Measurements from ENCODE around the gene STK11. TPM values are rescaled to one million over a fixed set of nuclear protein-coding genes. Genes with fewer than 3 reads are reported as not detected.

Gene STK11
- total and polyA plus RNA-seq, 2 of the 4 experiments (the other 2 are of a cell fraction) = 39.3 to 42.8 TPM

DNA sequence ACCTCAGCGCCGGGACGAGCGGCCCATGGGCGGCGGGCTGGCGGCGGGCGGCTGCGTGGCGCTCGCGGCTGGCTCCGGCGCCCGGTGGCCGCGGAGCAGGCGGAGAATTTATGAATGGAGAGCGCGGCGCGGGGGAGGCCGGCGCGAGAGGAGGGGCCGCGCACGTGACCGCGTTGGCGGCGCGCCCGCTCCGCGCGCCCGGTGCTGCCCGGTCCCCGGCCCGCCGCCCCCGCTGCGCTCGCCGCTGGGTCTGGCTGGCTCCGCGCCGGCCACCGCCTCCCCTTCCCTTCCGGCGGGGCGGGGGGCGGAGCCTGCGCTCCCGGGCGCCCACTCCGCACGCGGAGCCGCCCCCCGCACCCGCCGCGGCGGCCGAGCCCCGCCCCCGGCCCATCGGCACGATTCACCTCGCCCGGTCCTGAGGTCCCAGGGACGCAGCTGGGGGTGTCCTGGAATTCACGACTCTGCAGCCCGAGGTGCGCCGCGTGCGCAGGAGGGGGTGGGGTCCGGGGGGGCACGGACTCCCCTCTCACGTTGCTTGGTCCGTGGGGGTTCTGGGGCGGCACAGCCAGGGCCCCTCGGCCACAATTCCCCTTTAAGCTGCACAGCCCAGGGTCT, 32.3 kb downstream of the STK11 start, which contains the start of gene CBARP:
Gene CBARP, minus strand, starts transcription at position 252 of the 615 bp plus-strand sequence. CDS start 1,905 bp downstream, outside the sequence.
- in situ Hi-C loops (cut with MboI; ENCODE audit: low sequenced_read_pairs) = no loop called here
- H3K9me1 ChIP-seq (ENCODE audit: insufficient read depth, low read length) = no peaks in the 10 kb centered on the region
- H2AFZ ChIP-seq (replicated peaks; ENCODE audit: low read length, poor library complexity) = peak within 1 kb of the TSS; percentile 89
- WGBS, 2 experiments (ENCODE audit: extremely low coverage in 2 of 2, insufficient read length in 1 of 2) = 1% methylated on average over 39 of the region's 87 CpGs; no CpG with 5 or more reads in 1 of the 2 experiments
- peak within 1 kb of the TSS; percentile 49; the same call in 1 of the 2 replicates for H3K56ac ChIP-seq (ENCODE audit: extremely low read depth, insufficient read depth, low read length)
- dilution Hi-C loops (cut with HindIII; ENCODE audit: low sequenced_read_pairs, unreplicated experiment) = no loop called here
- peak within 1 kb of the TSS; percentile 15; the same call in 1 of the 2 replicates for H3K18ac ChIP-seq (ENCODE audit: low read depth, low read length)
- intact Hi-C loops (cut with micrococcal nuclease) = no loop called here
- peak within 1 kb of the TSS; percentile 66 for H4K91ac ChIP-seq (ENCODE audit: insufficient read depth, low read depth, low read length)
- CTCF ChIA-PET = interaction anchor here (2.0 kb wide), 1 partner anchor 125 kb away, joined by 7 read pairs; no protein-coding TSS in a partner anchor
- peak within 1 kb of the TSS; percentile 98 for H2AK9ac ChIP-seq (replicated peaks; ENCODE audit: low read depth, low read length, poor library complexity)
- peak within 1 kb of the TSS; percentile 84 for H3K14ac ChIP-seq (replicated peaks; ENCODE audit: low read depth, low read length)
- H4K5ac ChIP-seq (ENCODE audit: low read depth, low read length) = peak within 1 kb of the TSS; percentile 58
- no peak within 1 kb of the TSS for H2BK20ac ChIP-seq (ENCODE audit: low read depth, low read length)
- no peak within 1 kb of the TSS; the same call in 1 of the 2 replicates for H3K23ac ChIP-seq (ENCODE audit: low read depth, low read length)
- H3K9ac ChIP-seq (ENCODE audit: low read depth, low read length) = peak within 1 kb of the TSS; percentile 93
- H2AK5ac ChIP-seq (ENCODE audit: low read depth, low read length) = peak within 1 kb of the TSS; percentile 93
- POLR2A ChIA-PET (ENCODE audit: unreplicated experiment) = interaction anchor here (0.7 kb wide), 1 partner anchor 31 kb away, joined by 5 read pairs; the partner anchor contains the start of gene CIRBP
- DNase-seq (no peak), ATAC-seq (ENCODE audit: low read depth) (peak; percentile 12)
- no peak within 1 kb of the TSS; the same call in 1 of the 2 replicates for H2BK120ac ChIP-seq (ENCODE audit: low read depth, low read length)
- H2BK5ac ChIP-seq (ENCODE audit: low read depth, low read length, poor library complexity, severe bottlenecking) = peak within 1 kb of the TSS; percentile 68
- peaks cover 25% of the 10 kb centered on the region for H4K20me1 ChIP-seq (ENCODE audit: insufficient read depth, low read length)
- peak within 1 kb of the TSS; percentile 65 for H3K4ac ChIP-seq (ENCODE audit: low read depth, low read length)
- H3K4me3 ChIP-seq (ENCODE audit: insufficient read depth, low read depth, low read length) = peak within 1 kb of the TSS; percentile 94
- H2BK15ac ChIP-seq (ENCODE audit: low read depth, low read length) = 0 out of 3 replicates have a peak within 1 kb of the TSS, but pooled peaks have one; percentile 43
- peak within 1 kb of the TSS; percentile 70 to 75; a peak in 2 of 4 replicates for H4K8ac ChIP-seq (ENCODE audit: low read depth in 2 of 2, low read length in 2 of 2)
- peak within 1 kb of the TSS; percentile 95 for H3K4me2 ChIP-seq (ENCODE audit: low read depth, low read length)
- no TSS peak for BruUV-seq (replicated peaks)
- peaks cover 27% of the 10 kb centered on the region; the same call in 1 of the 2 replicates for H3K36me3 ChIP-seq (ENCODE audit: control insufficient read depth, insufficient read depth, low read length)
- H3K9me3 ChIP-seq (ENCODE audit: control insufficient read depth, insufficient read depth, low read length) = no peaks in the 10 kb centered on the region
- H3K79me1 ChIP-seq (ENCODE audit: low read depth in 1 of 2, low read length in 2 of 2) = peaks cover 14 to 32% of the 10 kb centered on the region in 2 experiments
- peak within 1 kb of the TSS; percentile 64 for H3K27ac ChIP-seq (ENCODE audit: insufficient read depth, low read length)
- H3K27me3 ChIP-seq (ENCODE audit: control insufficient read depth, insufficient read depth, low read length) = no peaks in the 10 kb centered on the region
- H3K4me1 ChIP-seq (ENCODE audit: control insufficient read depth, insufficient read depth, low read length) = peaks cover 28% of the 10 kb centered on the region
- TF ChIP-seq, protein P1, sequence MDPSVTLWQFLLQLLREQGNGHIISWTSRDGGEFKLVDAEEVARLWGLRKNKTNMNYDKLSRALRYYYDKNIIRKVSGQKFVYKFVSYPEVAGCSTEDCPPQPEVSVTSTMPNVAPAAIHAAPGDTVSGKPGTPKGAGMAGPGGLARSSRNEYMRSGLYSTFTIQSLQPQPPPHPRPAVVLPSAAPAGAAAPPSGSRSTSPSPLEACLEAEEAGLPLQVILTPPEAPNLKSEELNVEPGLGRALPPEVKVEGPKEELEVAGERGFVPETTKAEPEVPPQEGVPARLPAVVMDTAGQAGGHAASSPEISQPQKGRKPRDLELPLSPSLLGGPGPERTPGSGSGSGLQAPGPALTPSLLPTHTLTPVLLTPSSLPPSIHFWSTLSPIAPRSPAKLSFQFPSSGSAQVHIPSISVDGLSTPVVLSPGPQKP (IDR thresholded peaks at IDR 0.05; ENCODE audit: borderline replicate concordance, low read depth, low read length) = no peak
- TF ChIP-seq, protein P2, sequence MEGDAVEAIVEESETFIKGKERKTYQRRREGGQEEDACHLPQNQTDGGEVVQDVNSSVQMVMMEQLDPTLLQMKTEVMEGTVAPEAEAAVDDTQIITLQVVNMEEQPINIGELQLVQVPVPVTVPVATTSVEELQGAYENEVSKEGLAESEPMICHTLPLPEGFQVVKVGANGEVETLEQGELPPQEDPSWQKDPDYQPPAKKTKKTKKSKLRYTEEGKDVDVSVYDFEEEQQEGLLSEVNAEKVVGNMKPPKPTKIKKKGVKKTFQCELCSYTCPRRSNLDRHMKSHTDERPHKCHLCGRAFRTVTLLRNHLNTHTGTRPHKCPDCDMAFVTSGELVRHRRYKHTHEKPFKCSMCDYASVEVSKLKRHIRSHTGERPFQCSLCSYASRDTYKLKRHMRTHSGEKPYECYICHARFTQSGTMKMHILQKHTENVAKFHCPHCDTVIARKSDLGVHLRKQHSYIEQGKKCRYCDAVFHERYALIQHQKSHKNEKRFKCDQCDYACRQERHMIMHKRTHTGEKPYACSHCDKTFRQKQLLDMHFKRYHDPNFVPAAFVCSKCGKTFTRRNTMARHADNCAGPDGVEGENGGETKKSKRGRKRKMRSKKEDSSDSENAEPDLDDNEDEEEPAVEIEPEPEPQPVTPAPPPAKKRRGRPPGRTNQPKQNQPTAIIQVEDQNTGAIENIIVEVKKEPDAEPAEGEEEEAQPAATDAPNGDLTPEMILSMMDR (conservative IDR thresholded peaks at IDR 0.05; ENCODE audit: low read depth, low read length) = no peak
- TF ChIP-seq SMC3 (IDR thresholded peaks at IDR 0.05; ENCODE audit: low read depth, low read length) (no peak), MAZ (IDR thresholded peaks at IDR 0.05; ENCODE audit: borderline replicate concordance, low read depth, low read length) (peak; percentile 53), RAD21 (IDR thresholded peaks at IDR 0.05; ENCODE audit: low read length) (no peak), POLR2A (IDR thresholded peaks at IDR 0.05; ENCODE audit: low read depth, low read length) (peak; percentile 69), MAFK (IDR thresholded peaks at IDR 0.05; ENCODE audit: low read depth, low read length) (no peak), NFE2L2 (IDR thresholded peaks at IDR 0.05; ENCODE audit: low read depth, low read length) (no peak), FOS (IDR thresholded peaks at IDR 0.05; ENCODE audit: low read depth, low read length) (no peak), RFX5 (IDR thresholded peaks at IDR 0.05; ENCODE audit: low read depth, low read length) (no peak), CEBPB (IDR thresholded peaks at IDR 0.05; ENCODE audit: low read depth, low read length) (no peak), RCOR1 (IDR thresholded peaks at IDR 0.05; ENCODE audit: insufficient replicate concordance, low read length) (no peak), BHLHE40 (IDR thresholded peaks at IDR 0.05; ENCODE audit: low read depth, low read length) (peak; percentile 81)
- TF ChIP-seq, protein P3, sequence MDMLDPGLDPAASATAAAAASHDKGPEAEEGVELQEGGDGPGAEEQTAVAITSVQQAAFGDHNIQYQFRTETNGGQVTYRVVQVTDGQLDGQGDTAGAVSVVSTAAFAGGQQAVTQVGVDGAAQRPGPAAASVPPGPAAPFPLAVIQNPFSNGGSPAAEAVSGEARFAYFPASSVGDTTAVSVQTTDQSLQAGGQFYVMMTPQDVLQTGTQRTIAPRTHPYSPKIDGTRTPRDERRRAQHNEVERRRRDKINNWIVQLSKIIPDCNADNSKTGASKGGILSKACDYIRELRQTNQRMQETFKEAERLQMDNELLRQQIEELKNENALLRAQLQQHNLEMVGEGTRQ (IDR thresholded peaks at IDR 0.05; ENCODE audit: low read depth, low read length) = peak; percentile 87

All from IMR-90 (cell line).